Measurements from ENCODE around the gene WDR38. TPM values are rescaled to one million over a fixed set of nuclear protein-coding genes. Genes with fewer than 3 reads are reported as not detected.

Gene WDR38
- total RNA-seq, 3 donors from 2014 or later, result 0.33 TPM; not detected in 2

- no peak overlapping the region for H3K4me3 ChIP-seq
- H3K9me3 ChIP-seq, result no peaks in the 10 kb centered on the region
- H3K4me1 ChIP-seq, result no peaks in the 10 kb centered on the region
- H3K27me3 ChIP-seq, result no peaks in the 10 kb centered on the region
- TF ChIP-seq POLR2AphosphoS5 (IDR thresholded peaks at IDR 0.05), result no peak
- no peak for TF ChIP-seq POLR2A (IDR thresholded peaks at IDR 0.05)
- TF ChIP-seq CTCF (IDR thresholded peaks at IDR 0.05), result no peak
- DNase-seq (ENCODE audit: low spot score in 2 of 2), result no peak
- no peak overlapping the region for H3K27ac ChIP-seq
- intact Hi-C loops (cut with DNase I; ENCODE audit: low total_unique reads), result loop anchor here (5.0 kb wide), 1 partner anchor 1499 kb away; no protein-coding TSS in a partner anchor
- H3K36me3 ChIP-seq, result no peaks in the 10 kb centered on the region
Observed at GRCh38 chr9:124887832-124888231, 34.6 kb downstream of the WDR38 start.

- intact Hi-C loops (cut with DNase I; ENCODE audit: low total_unique reads), result loop anchor here (5.0 kb wide), 1 partner anchor 1498 kb away; no protein-coding TSS in a partner anchor
- H3K4me3 ChIP-seq, result no peak overlapping the region
- no peaks in the 10 kb centered on the region for H3K9me3 ChIP-seq
- no peaks in the 10 kb centered on the region for H3K27me3 ChIP-seq
- no peak for DNase-seq (ENCODE audit: low spot score in 2 of 2)
- TF ChIP-seq CTCF (IDR thresholded peaks at IDR 0.05) (no peak), POLR2A (IDR thresholded peaks at IDR 0.05) (no peak), POLR2AphosphoS5 (IDR thresholded peaks at IDR 0.05) (no peak)
- H3K27ac ChIP-seq, result no peak overlapping the region
- no peaks in the 10 kb centered on the region for H3K36me3 ChIP-seq
- no peaks in the 10 kb centered on the region for H3K4me1 ChIP-seq
Observed at GRCh38 chr9:124889006-124889405, 35.7 kb downstream of the WDR38 start.

- Histone ChIP-seq H3K9me3 (no peaks in the 10 kb centered on the region), H3K4me3 (no peak overlapping the region), H3K27ac (no peak overlapping the region), H3K36me3 (no peaks in the 10 kb centered on the region), H3K4me1 (no peaks in the 10 kb centered on the region), H3K27me3 (no peaks in the 10 kb centered on the region)
- TF ChIP-seq POLR2A (IDR thresholded peaks at IDR 0.05), result no peak
- TF ChIP-seq CTCF (IDR thresholded peaks at IDR 0.05), result no peak
- no peak for TF ChIP-seq POLR2AphosphoS5 (IDR thresholded peaks at IDR 0.05)
- intact Hi-C loops (cut with DNase I; ENCODE audit: low total_unique reads), result no loop called here
- DNase-seq (ENCODE audit: low spot score in 2 of 2), result no peak
Observed at GRCh38 chr9:124890179-124890578, 36.9 kb downstream of the WDR38 start.

- Histone ChIP-seq H3K9me3 (no peaks in the 10 kb centered on the region), H3K27me3 (no peaks in the 10 kb centered on the region), H3K27ac (no peak overlapping the region), H3K36me3 (no peaks in the 10 kb centered on the region), H3K4me1 (no peaks in the 10 kb centered on the region), H3K4me3 (no peak overlapping the region)
- intact Hi-C loops (cut with DNase I; ENCODE audit: low total_unique reads), result loop anchor here (1.0 kb wide), 1 partner anchor 13 kb away; no protein-coding TSS in a partner anchor
- no peak for TF ChIP-seq CTCF (IDR thresholded peaks at IDR 0.05)
- TF ChIP-seq POLR2A (IDR thresholded peaks at IDR 0.05), result no peak
- TF ChIP-seq POLR2AphosphoS5 (IDR thresholded peaks at IDR 0.05), result no peak
- no peak for DNase-seq (ENCODE audit: low spot score in 2 of 2)
Observed at GRCh38 chr9:124894035-124894740, 40.9 kb downstream of the WDR38 start.

GRCh38 chr9:124894741-124895170 lies 41.5 kb downstream of the WDR38 start:
- intact Hi-C loops (cut with DNase I; ENCODE audit: low total_unique reads), result loop anchor here (1.0 kb wide), 1 partner anchor 13 kb away; no protein-coding TSS in a partner anchor
- Histone ChIP-seq H3K27me3 (no peaks in the 10 kb centered on the region), H3K36me3 (no peaks in the 10 kb centered on the region), H3K4me1 (no peaks in the 10 kb centered on the region), H3K27ac (no peak overlapping the region), H3K4me3 (no peak overlapping the region), H3K9me3 (no peaks in the 10 kb centered on the region)
- no peak for DNase-seq (ENCODE audit: low spot score in 2 of 2)
- peak in 1 of 3 donors; percentile 14 for TF ChIP-seq CTCF (IDR thresholded peaks at IDR 0.05)
- TF ChIP-seq POLR2AphosphoS5 (IDR thresholded peaks at IDR 0.05), result no peak

Measured in breast epithelium (tissue), 4 donors.